Measurements from ENCODE around the gene ZNF746. TPM values are rescaled to one million over a fixed set of nuclear protein-coding genes. Genes with fewer than 3 reads are reported as not detected.

The ZNF746 gene
- total and polyA plus RNA-seq, 10 of the 15 experiments (the other 5 are each of a cell fraction or from before 2014, with no cell fraction given) = 1.2 to 19.0 (median 6.3) TPM

DNA sequence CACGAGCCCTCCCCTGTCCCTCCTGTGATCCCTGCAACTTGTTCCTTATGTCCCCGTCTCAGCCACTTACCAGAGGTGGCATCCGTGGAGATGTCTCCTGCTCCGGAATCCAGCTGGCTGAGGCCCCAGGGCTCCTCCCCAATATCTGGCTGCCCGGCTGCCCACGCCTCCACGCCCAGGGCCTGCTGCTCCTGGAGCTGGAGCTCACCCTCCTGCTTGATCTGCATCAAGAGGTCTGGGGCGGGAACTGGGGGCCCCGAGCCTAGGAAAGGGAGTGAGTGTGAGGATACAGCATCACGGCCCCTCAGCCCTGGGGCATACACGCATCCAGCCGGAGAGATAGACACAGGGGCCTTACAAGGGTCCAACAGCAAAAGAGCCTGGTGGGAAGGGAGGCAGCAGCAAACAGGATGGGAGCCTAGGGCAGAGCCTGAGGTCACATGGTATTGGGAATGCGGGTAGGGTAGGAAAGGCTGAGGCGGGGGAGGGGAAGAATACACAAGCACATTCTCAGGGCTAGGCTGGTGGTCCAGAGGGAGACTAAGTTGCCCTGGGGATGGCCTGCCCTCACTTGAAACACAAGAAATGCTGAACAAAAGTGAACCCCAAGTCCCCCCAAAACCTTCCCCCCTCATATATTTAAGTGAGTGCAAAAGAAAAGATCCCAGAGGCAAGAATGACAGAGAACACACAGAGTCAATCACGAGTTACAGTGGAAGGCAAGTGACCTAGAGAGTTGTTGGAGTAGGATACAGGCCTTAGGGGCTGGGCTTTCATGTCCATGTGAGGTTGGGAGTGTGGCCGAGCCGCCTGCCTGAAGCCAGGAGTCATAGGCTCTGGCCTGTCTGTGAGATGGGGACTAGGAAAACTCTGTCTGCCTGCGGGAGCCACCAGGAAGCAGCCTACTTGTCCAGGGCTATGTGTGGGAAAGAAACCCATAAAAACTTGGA is 19.8 kb downstream of the ZNF746 start:
- in situ Hi-C loops (cut with MboI) = no loop called here
- no peak overlapping the region for H2AFZ ChIP-seq (ENCODE audit: control insufficient read depth, low read depth, low read length)
- RAD21 ChIA-PET (ENCODE audit: unreplicated experiment) = no interaction called here

DNA sequence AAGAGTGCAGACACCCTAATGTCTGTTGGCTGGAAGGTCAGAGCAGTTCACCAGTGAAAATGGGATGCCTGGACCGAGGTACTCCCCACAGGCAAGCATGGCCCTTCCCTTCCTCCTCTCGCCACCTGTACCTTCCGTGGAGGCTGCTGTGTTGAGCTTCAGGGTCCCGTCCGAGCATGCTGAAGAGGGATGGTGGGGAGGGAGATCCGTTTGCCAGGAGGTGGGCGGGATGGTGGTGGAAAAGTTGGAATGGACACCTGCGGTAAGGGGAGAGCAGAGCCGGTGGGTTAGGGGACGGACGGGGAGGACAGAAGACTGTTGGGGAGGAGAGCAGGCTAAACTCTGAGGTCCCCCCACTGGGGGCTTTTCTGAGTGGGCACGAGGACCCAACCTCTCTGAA is 20.8 kb downstream of the ZNF746 start:
- Histone ChIP-seq H4K20me1 (ENCODE audit: control insufficient read depth, insufficient read depth) (no peaks in the 10 kb centered on the region), H2AFZ (ENCODE audit: control insufficient read depth, low read depth, low read length) (no peak overlapping the region), H3K4me2 (ENCODE audit: control insufficient read depth, insufficient read depth) (no peak overlapping the region), H3K4me1 (ENCODE audit: control insufficient read depth, insufficient read depth, low read length) (no peaks in the 10 kb centered on the region), H3K4me3 (no peak overlapping the region), H3K9me3 (replicated peaks; ENCODE audit: control insufficient read depth, insufficient read depth, low read length) (no peaks in the 10 kb centered on the region; the same call in 2 of the 3 replicates), H3K36me3 (ENCODE audit: control insufficient read depth in 2 of 2, insufficient read depth in 2 of 2, low read length in 1 of 2) (peaks cover 4 to 26% of the 10 kb centered on the region in 2 experiments; a peak in 3 of 4 replicates), H3K27me3 (replicated peaks in 1 of 2; ENCODE audit: control insufficient read depth in 2 of 2, insufficient read depth in 2 of 2, low read length in 1 of 2) (no peaks in the 10 kb centered on the region), H3K9ac (ENCODE audit: control insufficient read depth, insufficient read depth, low read length) (no peak overlapping the region), H3K27ac (ENCODE audit: control insufficient read depth, insufficient read depth) (no peak overlapping the region), H3K79me2 (ENCODE audit: control insufficient read depth, insufficient read depth, low read length) (no peaks in the 10 kb centered on the region)
- SMC1A ChIA-PET (ENCODE audit: uncharacterized antibody, unreplicated experiment) = no interaction called here
- POLR2A ChIA-PET = no interaction called here
- WGBS (ENCODE audit: insufficient coverage, insufficient replicate concordance, low lambda C conversion rate, missing lambda C conversion rate) = 96% methylated on average over 11 of the region's 12 CpGs
- no peak for ATAC-seq
- RAD21 ChIA-PET (ENCODE audit: unreplicated experiment) = no interaction called here
- BruUV-seq (replicated peaks) = no TSS peak
- intact Hi-C loops (cut with micrococcal nuclease; ENCODE audit: unreplicated experiment) = no loop called here
- CTCF ChIA-PET = interaction anchor here (1.5 kb wide), 1 partner anchor 54 kb away, joined by 3 read pairs; no protein-coding TSS in a partner anchor
- DNase-seq (ENCODE audit: low read depth, low spot score) = no peak
- no peak for FAIRE-seq
- in situ Hi-C loops (cut with MboI) = no loop called here
- TF ChIP-seq, protein P1, sequence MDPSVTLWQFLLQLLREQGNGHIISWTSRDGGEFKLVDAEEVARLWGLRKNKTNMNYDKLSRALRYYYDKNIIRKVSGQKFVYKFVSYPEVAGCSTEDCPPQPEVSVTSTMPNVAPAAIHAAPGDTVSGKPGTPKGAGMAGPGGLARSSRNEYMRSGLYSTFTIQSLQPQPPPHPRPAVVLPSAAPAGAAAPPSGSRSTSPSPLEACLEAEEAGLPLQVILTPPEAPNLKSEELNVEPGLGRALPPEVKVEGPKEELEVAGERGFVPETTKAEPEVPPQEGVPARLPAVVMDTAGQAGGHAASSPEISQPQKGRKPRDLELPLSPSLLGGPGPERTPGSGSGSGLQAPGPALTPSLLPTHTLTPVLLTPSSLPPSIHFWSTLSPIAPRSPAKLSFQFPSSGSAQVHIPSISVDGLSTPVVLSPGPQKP (IDR thresholded peaks at IDR 0.05; ENCODE audit: low read depth, low read length) = no peak
- no peak for TF ChIP-seq TCF3 (IDR thresholded peaks at IDR 0.05; ENCODE audit: borderline replicate concordance, insufficient read depth, low read depth, low read length)
- TF ChIP-seq MYC (IDR thresholded peaks at IDR 0.05; ENCODE audit: insufficient read depth, insufficient read length, insufficient replicate concordance, low read length, severe bottlenecking) = no peak
- no peak for TF ChIP-seq NFYA (IDR thresholded peaks at IDR 0.05; ENCODE audit: borderline replicate concordance, low read depth, low read length)
- TF ChIP-seq NFIC (IDR thresholded peaks at IDR 0.05; ENCODE audit: low read depth, low read length) = no peak
- TF ChIP-seq MEF2A (IDR thresholded peaks at IDR 0.05; ENCODE audit: insufficient read depth, low read depth, low read length) = no peak
- no peak for TF ChIP-seq PML (IDR thresholded peaks at IDR 0.05; ENCODE audit: low read length)
- TF ChIP-seq SRF (IDR thresholded peaks at IDR 0.05; ENCODE audit: low read depth in 2 of 2, low read length in 2 of 2) = no peak

More for the DNA sequence above, 19.8 kb downstream of the ZNF746 start:
- FAIRE-seq (no peak), DNase-seq (ENCODE audit: low read depth, low spot score) (no peak), ATAC-seq (no peak)
- Histone ChIP-seq H3K9ac (ENCODE audit: control insufficient read depth, insufficient read depth, low read length) (no peak overlapping the region), H3K4me1 (ENCODE audit: control insufficient read depth, insufficient read depth, low read length) (no peaks in the 10 kb centered on the region), H3K4me3 (no peak overlapping the region), H3K36me3 (ENCODE audit: control insufficient read depth in 2 of 2, insufficient read depth in 2 of 2, low read length in 1 of 2) (peaks cover 4 to 26% of the 10 kb centered on the region in 2 experiments; a peak in 3 of 4 replicates), H3K27me3 (replicated peaks in 1 of 2; ENCODE audit: control insufficient read depth in 2 of 2, insufficient read depth in 2 of 2, low read length in 1 of 2) (no peaks in the 10 kb centered on the region), H4K20me1 (ENCODE audit: control insufficient read depth, insufficient read depth) (no peaks in the 10 kb centered on the region), H3K79me2 (ENCODE audit: control insufficient read depth, insufficient read depth, low read length) (no peaks in the 10 kb centered on the region), H3K27ac (ENCODE audit: control insufficient read depth, insufficient read depth) (no peak overlapping the region), H3K4me2 (ENCODE audit: control insufficient read depth, insufficient read depth) (no peak overlapping the region), H3K9me3 (replicated peaks; ENCODE audit: control insufficient read depth, insufficient read depth, low read length) (no peaks in the 10 kb centered on the region; the same call in 2 of the 3 replicates)
- SMC1A ChIA-PET (ENCODE audit: uncharacterized antibody, unreplicated experiment) = no interaction called here
- intact Hi-C loops (cut with micrococcal nuclease; ENCODE audit: unreplicated experiment) = no loop called here
- TF ChIP-seq ZZZ3 (IDR thresholded peaks at IDR 0.05; ENCODE audit: control insufficient read depth, insufficient read length, low read depth) = no peak
- no peak for TF ChIP-seq CBX3 (IDR thresholded peaks at IDR 0.05; ENCODE audit: borderline replicate concordance, low read depth)
- TF ChIP-seq NFYA (IDR thresholded peaks at IDR 0.05; ENCODE audit: borderline replicate concordance, low read depth, low read length) = no peak
- no peak for TF ChIP-seq HDAC2 (IDR thresholded peaks at IDR 0.05)
- no peak for TF ChIP-seq SREBF2 (IDR thresholded peaks at IDR 0.05; ENCODE audit: low read length)
- TF ChIP-seq ZNF274 (IDR thresholded peaks at IDR 0.05; ENCODE audit: insufficient read depth, insufficient read length) = no peak
- TF ChIP-seq RBBP5 (conservative IDR thresholded peaks at IDR 0.05) = no peak
- TF ChIP-seq KLF5 (IDR thresholded peaks at IDR 0.05; ENCODE audit: partially characterized antibody) = no peak
- no peak for TF ChIP-seq NRF1 (conservative IDR thresholded peaks at IDR 0.05; ENCODE audit: low read depth, low read length)
- BruUV-seq (replicated peaks) = no TSS peak
- POLR2A ChIA-PET = no interaction called here
- 96% methylated on average over 18 of the region's 18 CpGs for WGBS (ENCODE audit: insufficient coverage, insufficient replicate concordance, low lambda C conversion rate, missing lambda C conversion rate)
- CTCF ChIA-PET = no interaction called here
